GM19035 (cell line): Measurements from ENCODE around the gene C17orf67.
"Not testable (repeated sequence)": the region's sequence is repeated elsewhere in the genome, so short reads cannot be mapped to it uniquely, and the experiment has no call there.

Source experiments
- ATAC-seq: cut with Tn5 transposase; IDR thresholded peaks from one replicate; pipeline ENCODE4 v1.9.1; 2021; ENCODE audit not compliant: unreplicated experiment

C17orf67 gene

DNA sequence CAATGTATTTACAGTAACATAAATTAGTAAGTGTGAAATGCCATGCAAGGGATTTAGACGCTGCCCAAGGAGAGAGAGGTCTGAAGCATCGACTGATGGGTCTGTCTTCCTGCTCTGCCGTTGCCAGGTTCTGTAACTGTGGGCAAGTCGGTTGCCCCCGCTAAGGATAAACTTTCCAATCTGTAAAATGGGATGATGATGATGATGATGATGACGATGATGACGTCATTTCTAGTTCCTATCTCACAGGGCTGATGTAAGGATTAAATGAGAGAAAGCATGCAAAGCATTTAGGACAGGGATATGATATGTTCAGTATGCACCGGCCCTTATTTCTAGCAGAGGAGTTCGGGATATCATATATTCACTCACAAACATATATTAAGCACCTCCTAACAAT lies 54.8 kb downstream of the C17orf67 start:
- no peak for ATAC-seq

DNA sequence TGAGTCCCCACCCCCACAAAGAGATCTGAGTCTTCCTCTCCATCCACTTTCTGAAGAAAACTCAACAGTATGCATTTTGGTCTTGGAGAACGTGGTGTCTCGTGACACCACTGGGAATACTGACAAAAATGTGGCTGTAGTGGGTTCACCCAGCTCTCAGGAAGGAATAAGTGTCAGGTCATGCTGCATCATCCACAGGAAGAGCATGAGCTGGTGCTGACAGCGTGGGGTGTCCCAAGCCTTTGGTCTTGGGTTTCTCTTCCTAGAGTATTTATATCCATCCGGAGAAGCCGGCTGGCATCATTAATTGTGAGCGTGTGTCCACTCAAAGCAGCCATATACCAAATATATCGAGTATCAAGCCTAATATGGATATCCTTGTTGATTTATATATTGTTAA lies 55.9 kb downstream of the C17orf67 start:
- ATAC-seq, result no peak

DNA sequence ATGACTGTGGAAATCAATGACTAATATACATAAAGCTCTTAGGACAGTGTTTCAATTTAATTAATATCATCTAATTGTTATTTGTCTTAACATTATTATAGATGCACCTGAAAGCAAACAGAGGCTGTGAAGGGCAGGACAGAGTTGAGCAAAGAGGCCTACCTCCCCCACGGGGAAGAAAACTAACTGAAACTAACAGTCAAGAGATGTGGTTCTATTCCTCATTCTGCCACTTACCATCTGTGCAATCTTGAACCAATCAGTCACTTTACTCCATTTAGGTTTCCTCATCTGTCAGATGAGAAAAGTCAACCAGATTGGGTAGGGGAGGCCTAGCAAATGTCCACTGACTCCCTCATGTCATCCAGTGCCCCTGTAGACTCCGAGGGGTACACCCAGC lies 59.1 kb downstream of the C17orf67 start:
- ATAC-seq, result no peak

DNA sequence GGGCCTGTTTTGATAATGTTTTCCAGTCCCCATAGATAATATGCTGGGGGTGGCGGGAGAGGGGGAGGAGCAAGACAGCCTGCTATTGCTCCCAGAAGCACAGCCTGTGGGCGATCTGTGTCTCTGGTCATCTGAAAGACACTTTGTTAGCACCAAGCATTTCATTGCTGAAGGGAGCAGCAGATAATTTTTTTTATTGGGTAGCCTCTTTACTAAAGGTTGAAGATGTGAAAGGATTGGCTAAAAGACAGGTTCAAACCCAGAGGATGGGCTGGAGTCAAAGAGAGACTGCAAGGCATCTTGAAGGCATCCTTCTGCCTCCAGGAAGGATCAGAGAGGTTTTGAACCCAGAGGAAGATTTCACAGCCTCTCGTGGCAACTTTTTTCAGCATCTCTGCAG lies 60.6 kb downstream of the C17orf67 start:
- ATAC-seq, result no peak

GRCh38 chr17:56772442-56772841 lies 61.3 kb downstream of the C17orf67 start:
- no peak for ATAC-seq

GRCh38 chr17:56771975-56772374 lies 61.7 kb downstream of the C17orf67 start:
- ATAC-seq, result no peak

DNA sequence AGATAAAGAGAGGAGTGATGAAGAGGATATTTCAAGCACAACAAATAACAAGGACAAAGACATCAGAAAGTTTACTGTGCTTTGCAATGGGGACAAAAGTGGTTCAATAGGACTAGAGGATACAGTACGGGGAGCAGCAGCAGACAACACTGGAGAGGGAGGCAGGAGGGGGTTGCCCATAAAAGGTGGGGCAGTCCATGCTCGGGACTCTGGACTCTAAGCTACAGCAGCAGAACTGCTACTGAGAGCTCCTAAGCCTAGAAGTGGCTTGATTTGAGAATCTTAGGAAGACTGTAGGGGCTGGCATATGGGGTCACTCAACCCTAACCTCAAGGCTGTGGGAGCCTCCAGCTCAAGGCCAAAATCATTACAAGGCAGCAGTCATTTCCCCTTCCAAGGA lies 62.2 kb downstream of the C17orf67 start:
- no peak for ATAC-seq

- no peak for ATAC-seq
Observed at GRCh38 chr17:56770427-56770826, 63.3 kb downstream of the C17orf67 start.

GRCh38 chr17:56765449-56765848 lies 68.3 kb downstream of the C17orf67 start:
- no peak for ATAC-seq

- ATAC-seq, result no peak
Observed at GRCh38 chr17:56762988-56763387, 70.7 kb downstream of the C17orf67 start.

DNA sequence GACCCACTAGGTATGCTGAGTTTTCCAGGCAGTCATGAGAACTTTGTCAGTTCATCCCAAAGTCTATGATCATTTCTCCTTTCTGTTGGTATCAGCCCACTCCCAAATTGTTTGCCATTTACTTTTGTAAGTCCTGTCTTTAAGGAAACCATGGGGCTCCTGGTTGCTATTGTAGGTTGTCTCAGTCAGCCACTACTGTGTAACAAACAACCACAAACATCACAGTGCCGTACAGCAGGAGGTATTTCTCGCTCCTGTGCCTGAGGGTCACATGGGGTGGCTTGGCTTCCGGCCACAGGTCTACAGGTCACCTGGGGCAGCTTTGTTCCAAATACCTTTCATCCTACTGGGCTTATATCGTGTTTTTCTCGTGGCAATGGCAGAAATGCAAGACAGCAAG lies 71.6 kb downstream of the C17orf67 start:
- ATAC-seq, result no peak

DNA sequence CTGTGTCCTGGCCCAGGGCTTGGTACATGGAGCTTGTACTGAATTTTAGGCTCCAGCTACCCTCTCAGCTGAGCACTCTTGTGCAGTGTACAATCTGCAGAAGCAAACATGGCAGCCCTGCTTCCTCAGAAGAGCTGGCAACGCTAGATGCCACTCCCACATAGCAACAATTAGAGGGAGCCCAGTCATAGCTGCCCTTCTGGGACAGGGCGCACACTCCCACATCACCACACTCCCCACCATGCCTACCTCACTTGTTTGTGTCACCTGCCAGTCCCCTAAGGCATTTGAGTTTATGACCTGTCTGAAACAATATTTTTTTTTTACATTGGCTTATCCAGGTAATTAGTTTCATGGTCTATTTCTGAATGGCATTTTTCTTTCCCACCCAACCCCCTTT lies 72.3 kb downstream of the C17orf67 start:
- ATAC-seq, result no peak

DNA sequence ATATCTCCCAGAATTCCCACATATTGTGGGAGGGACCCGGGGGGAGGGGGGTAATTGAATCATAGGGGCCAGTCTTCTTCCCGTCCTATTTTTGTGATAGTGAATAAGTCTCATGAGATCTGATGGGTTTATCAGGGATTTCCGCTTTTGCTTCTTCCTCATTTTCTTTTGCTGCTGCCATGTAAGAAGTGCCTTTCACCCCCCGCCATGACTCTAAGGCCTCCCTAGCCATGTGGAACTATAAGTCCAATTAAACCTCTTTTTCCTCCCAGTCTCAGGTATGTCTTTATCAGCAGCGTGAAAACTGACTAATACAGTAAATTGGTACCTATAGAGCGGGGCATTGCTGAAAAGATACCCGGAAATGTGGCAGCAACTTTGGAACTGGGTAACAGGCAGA lies 76.1 kb downstream of the C17orf67 start:
- ATAC-seq, result not testable (repeated sequence)

DNA sequence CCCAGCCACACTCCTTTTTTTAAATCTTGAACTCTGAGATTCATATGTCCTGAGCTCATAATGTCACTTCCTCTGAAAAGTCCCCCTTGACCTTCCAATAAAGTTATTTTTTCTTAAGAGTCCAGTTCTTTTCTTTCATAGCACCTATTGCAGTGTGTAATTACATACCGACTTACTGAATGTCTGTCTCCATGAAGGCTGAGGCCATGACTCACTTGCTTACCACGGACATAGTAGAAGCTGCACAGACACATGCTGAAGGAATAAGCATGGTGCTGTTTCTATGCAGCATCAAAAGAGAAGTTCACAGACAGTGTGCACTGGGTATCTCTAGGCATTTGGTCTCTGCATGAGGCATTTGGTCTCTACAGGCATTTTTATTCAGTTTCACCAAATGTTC lies 77.2 kb downstream of the C17orf67 start:
- ATAC-seq, result no peak

DNA sequence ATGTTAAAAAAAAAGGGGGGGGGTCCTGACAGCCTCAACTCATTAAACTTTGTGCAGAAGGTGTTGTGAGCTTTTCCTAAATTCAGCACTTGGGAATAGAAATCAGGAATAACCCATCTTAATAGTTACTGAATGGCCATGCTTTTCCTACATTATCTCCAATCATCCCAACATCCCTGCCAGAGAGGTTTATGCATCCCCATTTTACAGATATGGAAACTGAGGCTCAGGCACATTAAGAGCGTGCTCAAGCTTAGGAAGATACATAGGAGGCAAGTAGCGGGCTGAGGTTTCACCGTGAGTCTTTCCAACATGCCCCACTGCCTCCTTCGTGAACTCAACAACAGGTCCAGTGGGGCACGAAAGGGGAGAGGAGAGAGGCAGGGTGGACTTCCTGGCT lies 78.4 kb downstream of the C17orf67 start:
- ATAC-seq, result no peak

DNA sequence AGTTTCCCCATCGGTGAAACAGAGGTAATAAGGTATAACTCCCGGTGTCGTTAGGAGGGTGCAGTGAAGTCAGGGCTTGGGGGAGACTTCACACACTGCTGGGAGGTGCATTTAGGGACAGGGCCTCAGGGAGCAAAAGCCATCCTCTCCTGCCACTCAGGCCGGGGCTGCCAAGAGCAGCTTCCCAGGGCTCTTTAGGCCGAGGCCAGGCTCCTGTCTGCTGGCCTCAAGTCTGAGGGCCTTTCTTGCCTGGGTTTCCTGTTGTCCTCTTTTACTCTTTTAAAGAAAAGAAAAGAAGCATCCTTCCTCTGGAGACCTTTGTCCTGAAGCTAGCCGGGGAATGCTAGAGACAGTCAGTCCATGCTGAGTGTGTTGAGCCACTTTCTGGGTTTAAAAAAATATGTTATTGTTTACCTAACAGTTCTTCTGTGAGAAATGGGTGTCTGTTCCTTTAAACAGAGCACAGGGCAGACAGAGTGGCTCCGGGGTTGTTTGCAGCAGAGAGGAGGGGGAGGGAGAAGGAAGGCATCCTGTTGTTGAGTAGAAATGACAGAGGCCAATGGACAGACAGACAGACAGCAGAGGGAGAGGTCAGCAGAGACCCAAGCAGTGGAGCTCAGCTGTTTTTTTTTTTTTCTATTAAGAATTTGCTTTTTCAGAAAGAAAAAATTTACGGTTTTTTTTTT lies 79.1 kb downstream of the C17orf67 start:
- no peak for ATAC-seq

DNA sequence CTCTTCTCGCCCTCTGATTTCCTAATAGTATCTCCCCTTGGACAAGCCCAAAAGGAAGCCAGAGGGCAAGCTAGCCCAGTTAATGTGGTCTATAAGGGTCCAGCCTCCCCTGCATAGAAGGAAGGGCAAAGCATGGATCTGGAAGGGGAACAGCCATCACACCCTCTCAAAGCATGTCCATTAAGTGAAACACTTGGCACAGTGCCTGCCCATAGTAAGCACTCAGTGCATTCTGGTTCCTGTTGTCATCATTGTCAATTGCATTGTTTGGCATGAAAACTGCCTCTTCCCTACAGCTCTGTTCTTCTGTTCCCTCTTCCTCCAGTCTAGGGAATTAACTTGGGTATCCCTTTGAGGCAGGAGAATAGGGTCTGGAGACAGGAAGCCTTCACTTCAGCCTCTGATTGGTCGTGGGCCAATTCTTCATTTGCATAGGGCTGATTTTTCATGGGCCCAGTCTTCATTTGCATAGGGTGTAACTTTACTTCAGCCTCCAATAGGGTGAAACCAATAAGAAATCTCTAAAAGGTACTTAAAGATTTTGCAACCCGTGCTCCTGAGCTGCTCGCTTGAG lies 81.4 kb downstream of the C17orf67 start:
- ATAC-seq, result no peak

GRCh38 chr17:56751145-56751738 lies 82.5 kb downstream of the C17orf67 start:
- ATAC-seq, result no peak

- no peak for ATAC-seq
Observed at GRCh38 chr17:56744721-56745120, 89.0 kb downstream of the C17orf67 start.

DNA sequence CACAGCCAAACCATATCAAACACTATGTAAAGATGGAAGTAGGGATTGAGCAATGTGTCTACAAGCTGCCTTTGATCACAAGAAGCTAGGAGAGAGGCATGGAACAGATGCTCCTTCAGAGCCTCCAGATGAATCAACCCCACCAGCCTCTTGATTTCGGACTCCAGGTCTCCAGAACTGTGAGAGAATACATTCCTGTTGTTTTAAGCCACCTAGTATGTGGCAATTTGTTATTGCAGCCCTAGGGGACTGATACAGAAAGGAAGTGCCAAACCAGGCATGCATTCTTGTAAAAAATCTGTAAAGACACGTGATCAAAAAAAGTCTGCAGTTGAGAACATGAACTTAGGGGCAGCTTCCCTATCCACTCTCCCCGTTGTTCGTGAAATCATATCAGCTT lies 91.1 kb downstream of the C17orf67 start:
- no peak for ATAC-seq
